H1 (cell line): Measurements from ENCODE around the gene FLCN. TPM values are rescaled to one million over a fixed set of nuclear protein-coding genes. Genes with fewer than 3 reads are reported as not detected.

Experiments
- ATF3 ChIP-seq: IDR thresholded peaks from 2 replicates; pipeline ENCODE4 v1.6.1; 2011; ENCODE audit warnings: low read depth, mild to moderate bottlenecking, low read length; ENCODE audit not compliant: insufficient read depth
- CHD2 ChIP-seq: IDR thresholded peaks from 2 replicates; pipeline ENCODE4 v1.6.1; 2012; ENCODE audit warnings: low read length, improper control_type of control experiment
- CHD7 ChIP-seq: fragments of 300-600 bp; sonication (generic); IDR thresholded peaks from 2 replicates; pipeline ENCODE4 v1.7.1; 2012; ENCODE audit warnings: low read length, moderate library complexity, mild to moderate bottlenecking, inconsistent platforms; ENCODE audit not compliant: insufficient replicate concordance
- JUN ChIP-seq: IDR thresholded peaks from 2 replicates; pipeline ENCODE4 v1.6.1; 2011; ENCODE audit warnings: low read depth, mild to moderate bottlenecking, improper control_type of control experiment, low read length
- SIN3A ChIP-seq, 2 experiments: IDR thresholded peaks in 1 of 2; conservative IDR thresholded peaks in 1 of 2; 2 replicates each; pipeline ENCODE4 v1.6.1; 2011 to 2012; ENCODE audit warnings: low read length in 2 of 2, improper control_type of control experiment in 1 of 2, low read depth in 1 of 2, mild to moderate bottlenecking in 1 of 2
- TCF12 ChIP-seq: IDR thresholded peaks from 2 replicates; pipeline ENCODE4 v1.6.1; 2011; ENCODE audit warnings: low read depth, mild to moderate bottlenecking, low read length
- TEAD4 ChIP-seq: IDR thresholded peaks from 2 replicates; pipeline ENCODE4 v1.6.1; 2012; ENCODE audit warnings: low read depth, low read length, inconsistent platforms, mixed read lengths
- ZNF274 ChIP-seq: IDR thresholded peaks from 2 replicates; pipeline ENCODE4 v1.7.0; 2012; ENCODE audit warnings: low read length, borderline replicate concordance; ENCODE audit errors: extremely low read depth
- polyA plus RNA-seq, 7 experiments: library from polyadenylated mRNA; depleted of rRNA in 3 of 7; stranded (reverse) in 5 of 7; unstranded in 2 of 7; fragments of >200 nt in 5 of 7; fragments of 200-250 nt in 2 of 7; gene quantifications; 1 replicate in 5 of 7; 2 replicates in 1 of 7; 4 replicates in 1 of 7; pipeline versions ENCODE4 v1.2.1 to v1.2.3, GENCODE V29; 2011 to 2013; ENCODE audit warnings: missing spikeins in 2 of 7, mixed read lengths in 2 of 7
- total RNA-seq: library from RNA; stranded (reverse); fragmentation: NEBNext Ultra II Directional; extraction: Animal tissue kit (Norgen Biotek cat#: 25700); gene quantifications from 2 replicates; pipeline ENCODE4 v1.2.1, GENCODE V29; 2021

FLCN gene
- total and polyA plus RNA-seq, 2 of the 8 experiments (the other 6 are each of a cell fraction or from before 2014, with no cell fraction given), result 15.6 to 34.6 TPM

- TF ChIP-seq CHD7 (no peak), TEAD4 (no peak), JUN (no peak), SIN3A (conservative IDR thresholded peaks at IDR 0.05 in 1 of 2, IDR thresholded peaks at IDR 0.05 in 1 of 2; ENCODE audit: low read depth in 1 of 2, low read length in 2 of 2) (no peak), TCF12 (no peak), CHD2 (no peak), ZNF274 (no peak), ATF3 (no peak)
Measured at GRCh38 chr17:17191346-17191792, 45.6 kb downstream of the FLCN start (continued).
